Activated T-helper 2 cell treated with anti-CD3 and anti-CD28 coated beads, Interferon-gamma antibody, Interleukin-2, Interleukin-4, amounts not matched to agents 10 μg/mL and 5 μg/mL and 100 μg/mL, durations not matched to agents 14 hours and 24 hours and 36 hours (primary cell): Measurements from ENCODE around the gene MAPKAP1. TPM values are rescaled to one million over a fixed set of nuclear protein-coding genes. Genes with fewer than 3 reads are reported as not detected.

Source experiments
- DNase-seq: peaks from one replicate; pipeline ENCODE4 v3.0.0; 2021; ENCODE audit warnings: low spot score
- H3K27ac Mint-ChIP-seq: one replicate; pipeline ENCODE4 v1.8.0; 2021; ENCODE audit warnings: mixed read lengths
- H3K27me3 Mint-ChIP-seq: one replicate; pipeline ENCODE4 v1.8.0; 2021; ENCODE audit warnings: low read depth, mixed read lengths
- H3K36me3 Mint-ChIP-seq: one replicate; pipeline ENCODE4 v1.8.0; 2021; ENCODE audit warnings: low read depth, mixed read lengths
- H3K4me1 Mint-ChIP-seq: one replicate; pipeline ENCODE4 v1.8.0; 2021; ENCODE audit warnings: low read depth, mixed read lengths
- H3K4me3 Mint-ChIP-seq: one replicate; pipeline ENCODE4 v1.8.0; 2021; ENCODE audit warnings: low read depth, mild to moderate bottlenecking, moderate library complexity, mixed read lengths
- H3K9me3 Mint-ChIP-seq: one replicate; pipeline ENCODE4 v1.8.0; 2021; ENCODE audit warnings: mixed read lengths
- intact Hi-C: fragments of 100-400 bp; cut with micrococcal nuclease; formaldehyde crosslinking; loops from one replicate; pipeline ENCODE4 v1.15.1; 2023
- total RNA-seq: library from RNA; stranded (reverse); gene quantifications from 2 replicates; pipeline ENCODE4 v1.2.3, GENCODE V29; 2022

MAPKAP1 gene
- total RNA-seq, 1 donor from 2014 or later, result 83.8 TPM

DNA sequence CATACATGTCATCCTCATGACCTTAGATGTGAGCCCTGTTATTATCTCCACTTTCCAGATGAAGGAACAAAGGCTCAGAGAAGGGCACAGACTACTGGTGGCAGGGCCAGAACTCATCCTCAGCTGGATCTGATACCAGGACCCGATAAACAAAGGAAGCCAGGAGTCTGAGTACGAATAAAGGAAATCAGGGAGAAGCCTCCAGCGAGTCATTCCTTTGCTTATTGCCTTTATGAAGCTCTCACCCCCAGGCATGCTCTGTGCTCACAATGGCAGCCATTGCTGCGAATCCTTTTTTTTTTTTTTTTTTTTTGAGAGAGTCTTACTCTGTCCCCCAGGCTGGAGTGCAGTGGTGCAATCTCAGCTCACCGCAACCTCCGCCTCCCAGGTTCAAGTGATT lies 315.3 kb downstream of the MAPKAP1 start:
- no peaks in the 10 kb centered on the region for H3K36me3 Mint-ChIP-seq

DNA sequence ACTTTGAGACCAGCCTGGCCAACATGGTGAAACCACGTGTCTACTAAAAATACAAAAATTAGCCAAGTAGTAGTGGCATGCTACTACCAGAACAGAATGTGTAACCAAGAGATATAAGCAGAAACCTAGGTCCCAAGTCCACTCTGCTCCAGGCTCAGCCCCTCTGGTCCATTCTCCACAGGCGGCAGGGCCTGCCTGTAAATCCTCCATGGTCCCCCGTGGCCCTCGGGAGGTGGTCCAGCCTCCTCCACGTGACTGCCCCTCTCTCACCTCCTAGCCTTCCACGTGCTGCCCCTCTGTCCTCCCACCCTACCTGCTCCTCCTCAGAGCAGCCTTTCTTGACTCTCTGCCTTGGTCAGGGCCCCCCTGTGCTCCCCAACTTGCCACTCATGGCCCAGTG lies 318.0 kb downstream of the MAPKAP1 start:
- intact Hi-C loops, result no loop called here
- H3K27me3 Mint-ChIP-seq, result no peaks in the 10 kb centered on the region
- no peak for DNase-seq
- no peak overlapping the region for H3K27ac Mint-ChIP-seq
- no peaks in the 10 kb centered on the region for H3K4me1 Mint-ChIP-seq
- no peak overlapping the region for H3K4me3 Mint-ChIP-seq
- no peaks in the 10 kb centered on the region for H3K36me3 Mint-ChIP-seq
- no peaks in the 10 kb centered on the region for H3K9me3 Mint-ChIP-seq

More for the DNA sequence above, 315.3 kb downstream of the MAPKAP1 start:
- no peaks in the 10 kb centered on the region for H3K27me3 Mint-ChIP-seq
- no peak for DNase-seq
- H3K9me3 Mint-ChIP-seq, result no peaks in the 10 kb centered on the region
- no peak overlapping the region for H3K27ac Mint-ChIP-seq
- H3K4me1 Mint-ChIP-seq, result no peaks in the 10 kb centered on the region
- intact Hi-C loops, result no loop called here
- no peak overlapping the region for H3K4me3 Mint-ChIP-seq

DNA sequence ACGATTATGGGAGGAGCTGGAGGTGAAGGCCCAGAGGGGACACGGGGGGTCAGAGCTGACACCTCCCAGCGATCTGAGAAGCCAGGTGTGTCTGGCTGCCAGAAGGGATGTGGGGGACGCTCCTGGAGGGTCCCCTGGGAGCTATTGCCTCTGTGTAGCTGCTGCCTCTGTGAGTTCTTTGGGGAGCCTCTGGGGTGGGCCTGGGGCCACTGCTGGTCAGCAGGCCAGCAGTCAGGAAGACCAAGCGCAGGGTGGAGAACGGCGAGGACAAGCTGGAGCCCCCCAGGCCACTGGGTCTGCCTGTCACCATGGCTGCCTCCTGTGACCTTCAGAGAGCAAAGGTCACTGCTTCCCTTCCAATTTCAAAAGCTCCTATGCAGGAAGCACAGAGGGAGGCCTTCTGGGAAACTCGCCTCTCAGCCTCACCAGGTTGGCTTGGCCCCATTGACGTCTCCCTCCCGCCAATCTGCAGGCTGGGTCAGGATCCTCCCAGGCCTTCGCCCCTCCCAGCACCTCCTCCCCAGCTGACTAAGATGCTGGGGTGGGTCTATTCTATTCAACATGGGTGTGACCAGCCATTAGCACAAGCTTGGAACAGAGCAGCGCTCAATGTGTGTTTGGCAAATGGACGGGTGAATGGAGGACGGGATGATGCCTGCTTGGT lies 319.0 kb downstream of the MAPKAP1 start:
- H3K36me3 Mint-ChIP-seq, result no peaks in the 10 kb centered on the region
- H3K9me3 Mint-ChIP-seq, result no peaks in the 10 kb centered on the region
- intact Hi-C loops, result no loop called here
- H3K4me3 Mint-ChIP-seq, result no peak overlapping the region
- H3K4me1 Mint-ChIP-seq, result no peaks in the 10 kb centered on the region
- H3K27me3 Mint-ChIP-seq, result no peaks in the 10 kb centered on the region
- H3K27ac Mint-ChIP-seq, result no peak overlapping the region
- no peak for DNase-seq

Other genes starting within 250 kb of the MAPKAP1 start
- 20.6 and 21.4 TPM in 2 replicates for gene PBX3, start 40.2 kb upstream of the MAPKAP1 start, total RNA-seq